K562 (cell line): ENCODE measurements around the gene KCTD6. TPM values are rescaled to one million over a fixed set of nuclear protein-coding genes. Genes with fewer than 3 reads are reported as not detected.

Experiments used
- ATAC-seq: fragments of 200-7000 bp; cut with Tn5 transposase; 3 replicates; pipeline ENCODE4 v1.9.1; 2020; ENCODE audit warnings: moderate library complexity
- BruUV-seq: library from RNA; stranded (reverse); fragments of 400-500 nt; replicated peaks from 2 replicates; lab custom pipeline; 2021; lab: Mats Ljungman, UMichigan
- CTCF ChIA-PET: fragments of 300-600 bp; formaldehyde crosslinking; extraction: SDS; loops from one replicate; lab custom pipeline; 2021; ENCODE audit warnings: low intra/inter-chr PET ratio; lab: Yijun Ruan, JAX
- POLR2A ChIA-PET: fragments of 300-600, 350-650 bp; sonication (Branson Sonifier 250); formaldehyde crosslinking; extraction: SDS; loops from one replicate; lab custom pipeline; 2021; ENCODE audit warnings: antibody characterized with exemption, inconsistent platforms; lab: Yijun Ruan, JAX
- DNase-seq, 4 experiments: peaks; one replicate each; pipeline versions ENCODE4 v3.0.0 to v3.0.0-alpha.2; 2011 to 2018; ENCODE audit warnings: low spot score in 3 of 4, mixed read lengths in 3 of 4; ENCODE audit errors: extremely low read depth in 1 of 4
- FAIRE-seq: peaks from 2 replicates; lab custom pipeline; 2011; peaks lifted over from hg19 to GRCh38; lab: Jason Lieb, UNC
- H2AFZ ChIP-seq: 2 replicates; pipeline ENCODE4 v1.6.0; 2011; ENCODE audit warnings: low read depth, low read length, control low read depth, inconsistent platforms
- H3K27ac ChIP-seq: fragments of 200-600 bp; 3 replicates; pipeline ENCODE4 v1.8.0; 2011; ENCODE audit warnings: low read depth, mild to moderate bottlenecking, control low read depth, inconsistent platforms, low read length, moderate library complexity, mixed read lengths; ENCODE audit errors: extremely low read depth
- H3K27me3 ChIP-seq, 2 experiments: fragments of 300-600 bp in 1 of 2; 2 replicates in 1 of 2; 3 replicates in 1 of 2; pipeline versions ENCODE4 v1.6.0 to v1.8.0; 2011; ENCODE audit warnings: inconsistent platforms in 2 of 2, low read length in 2 of 2, mild to moderate bottlenecking in 1 of 2, mixed read lengths in 1 of 2, moderate library complexity in 1 of 2; ENCODE audit not compliant: control insufficient read depth in 2 of 2, insufficient read depth in 2 of 2
- H3K36me3 ChIP-seq: fragments of 300-600 bp; 3 replicates; pipeline ENCODE4 v1.8.0; 2011; ENCODE audit warnings: mild to moderate bottlenecking, low read length, inconsistent platforms; ENCODE audit not compliant: control insufficient read depth, insufficient read depth
- H3K4me1 ChIP-seq, 2 experiments: fragments of 200-600 bp in 1 of 2; replicated peaks in 1 of 2; 2 replicates in 1 of 2; 3 replicates in 1 of 2; pipeline versions ENCODE4 v1.5.1 to v1.8.0; 2011; ENCODE audit warnings: inconsistent platforms in 2 of 2, low read length in 2 of 2, mild to moderate bottlenecking in 1 of 2, mixed read lengths in 1 of 2, moderate library complexity in 1 of 2; ENCODE audit not compliant: control insufficient read depth in 2 of 2, insufficient read depth in 2 of 2
- H3K4me2 ChIP-seq: 2 replicates; pipeline ENCODE4 v1.6.1; 2011; ENCODE audit warnings: low read length, control low read depth, inconsistent platforms, mixed read lengths; ENCODE audit not compliant: insufficient read depth
- H3K4me3 ChIP-seq: fragments of 200-600 bp; sonication (generic), shearing (Covaris generic); 2 replicates; pipeline ENCODE4 v1.5.1; 2016; ENCODE audit warnings: control low read depth, inconsistent platforms
- H3K79me2 ChIP-seq: fragments of 200-600 bp; 3 replicates; pipeline ENCODE4 v1.8.0; 2011; ENCODE audit warnings: low read length, inconsistent platforms; ENCODE audit not compliant: control insufficient read depth, insufficient read depth
- H3K9ac ChIP-seq, 2 experiments: 2 replicates each; pipeline versions ENCODE4 v1.6.0 to v1.6.1; 2011; ENCODE audit warnings: low read depth in 2 of 2, low read length in 2 of 2, control low read depth in 1 of 2, inconsistent platforms in 1 of 2, mild to moderate bottlenecking in 1 of 2, mixed read lengths in 1 of 2; ENCODE audit not compliant: insufficient read depth in 1 of 2
- H3K9me1 ChIP-seq: one replicate; pipeline ENCODE4 v1.6.0; 2011; ENCODE audit warnings: inconsistent platforms, mild to moderate bottlenecking, low read length, moderate library complexity; ENCODE audit not compliant: control insufficient read depth, insufficient read depth
- H3K9me3 ChIP-seq: replicated peaks from 2 replicates; pipeline ENCODE4 v1.5.1; 2011; ENCODE audit warnings: low read depth, low read length, inconsistent platforms; ENCODE audit not compliant: control insufficient read depth, insufficient read depth
- H4K20me1 ChIP-seq: replicated peaks from 2 replicates; pipeline ENCODE4 v1.6.1; 2011; ENCODE audit warnings: low read length, inconsistent platforms, mixed read lengths; ENCODE audit not compliant: control insufficient read depth, insufficient read depth
- CBFA2T2 ChIP-seq: fragments of 450-650 bp; conservative IDR thresholded peaks from 2 replicates; pipeline ENCODE4 v1.6.1; 2017; ENCODE audit warnings: mild to moderate bottlenecking
- CBFA2T3 ChIP-seq: fragments of 450-650 bp; IDR thresholded peaks from 2 replicates; pipeline ENCODE4 v1.6.1; 2017
- CEBPB ChIP-seq: fragments of 450-650 bp; IDR thresholded peaks from 2 replicates; pipeline ENCODE4 v1.6.1; 2016; ENCODE audit warnings: missing genetic modification characterization, missing compliant biosample characterization
- CTBP1 ChIP-seq: fragments of 450-650 bp; IDR thresholded peaks from 2 replicates; pipeline ENCODE4 v1.6.1; 2016; ENCODE audit warnings: borderline replicate concordance
- FOS ChIP-seq: IDR thresholded peaks from 3 replicates; pipeline ENCODE4 v1.6.1; 2011; ENCODE audit not compliant: insufficient read length; ENCODE audit errors: extremely low read depth
- KLF16 ChIP-seq: IDR thresholded peaks from 2 replicates; pipeline ENCODE4 v1.6.1; 2016; ENCODE audit warnings: antibody characterized with exemption
- NFIC ChIP-seq: fragments of 450-650 bp; IDR thresholded peaks from 2 replicates; pipeline ENCODE4 v1.6.1; 2017; ENCODE audit warnings: mild to moderate bottlenecking, inconsistent platforms
- NR2C2 ChIP-seq, 2 experiments: fragments of 200-800 bp in 1 of 2; sonication (Bioruptor generic) in 1 of 2; sonication (generic) in 1 of 2; formaldehyde crosslinking in 1 of 2; IDR thresholded peaks; 2 replicates each; pipeline versions ENCODE4 v1.6.1 to v1.8.0; 2016 to 2022; ENCODE audit warnings: mild to moderate bottlenecking in 1 of 2, missing compliant biosample characterization in 1 of 2, missing genetic modification characterization in 1 of 2, missing genetic modification reagents in 1 of 2
- RCOR1 ChIP-seq, 2 experiments: IDR thresholded peaks; 2 replicates each; pipeline ENCODE4 v1.6.1; 2012; ENCODE audit warnings: low read depth in 2 of 2, low read length in 2 of 2, borderline replicate concordance in 1 of 2, improper control_type of control experiment in 1 of 2
- SMARCE1 ChIP-seq: fragments of 450-650 bp; IDR thresholded peaks from 2 replicates; pipeline ENCODE4 v1.7.1; 2016; ENCODE audit warnings: mild to moderate bottlenecking
- SOX6 ChIP-seq: fragments of 450-650 bp; IDR thresholded peaks from 2 replicates; pipeline ENCODE4 v1.6.1; 2014; ENCODE audit warnings: mild to moderate bottlenecking
- SPI1 ChIP-seq: IDR thresholded peaks from 2 replicates; pipeline ENCODE4 v1.6.1; 2011; ENCODE audit warnings: low read depth, low read length, control low read depth, borderline replicate concordance
- TAL1 ChIP-seq: fragments of 450-650 bp; IDR thresholded peaks from 2 replicates; pipeline ENCODE4 v1.6.1; 2016; ENCODE audit warnings: mild to moderate bottlenecking
- TCF3 ChIP-seq: sonication (generic); formaldehyde crosslinking; IDR thresholded peaks from 2 replicates; pipeline ENCODE4 v1.4.0; 2020; ENCODE audit warnings: mild to moderate bottlenecking, missing genetic modification reagents
- TEAD4 ChIP-seq, 2 experiments: sonication (generic) in 1 of 2; formaldehyde crosslinking in 1 of 2; IDR thresholded peaks; 2 replicates each; pipeline versions ENCODE4 v1.6.1 to v1.8.0; 2012 to 2022; ENCODE audit warnings: borderline replicate concordance in 1 of 2, inconsistent platforms in 1 of 2, low read length in 1 of 2, mild to moderate bottlenecking in 1 of 2, missing genetic modification reagents in 1 of 2
- TRIM24 ChIP-seq, 2 experiments: fragments of 450-650 bp; IDR thresholded peaks; 2 replicates each; pipeline ENCODE4 v1.6.1; 2016
- WGBS: fragments of 100-300 bp; shearing (Covaris generic); methylation state at CpG from one replicate; pipeline ENCODE4 v1.1.6; 2016; ENCODE audit warnings: low coverage, mixed read lengths; ENCODE audit not compliant: insufficient coverage; ENCODE audit errors: missing lambda C conversion rate; 5-methylcytosine and 5-hydroxymethylcytosine counted together
- in situ Hi-C: fragments of 300-500 bp; cut with MboI; formaldehyde crosslinking; loops from 4 replicates; pipeline ENCODE4 v1.15.0; 2018; ENCODE audit warnings: inconsistent platforms, mixed read lengths
- intact Hi-C: fragments of 100-400 bp; cut with micrococcal nuclease; formaldehyde crosslinking; loops from 2 replicates; pipeline ENCODE4 v1.14.2; 2022
- polyA plus RNA-seq, 8 experiments: library from polyadenylated mRNA; depleted of rRNA in 4 of 8; stranded (reverse) in 5 of 8; unstranded in 3 of 8; fragments of >200 nt; fragmentation: Nextera tagmentation in 2 of 8; fragmentation: Illumina TruSeq in 1 of 8; extraction: Ambion mirVana in 2 of 8; extraction: Trizol in 1 of 8; gene quantifications; 2 replicates each; pipeline versions ENCODE4 v1.2.1 to v1.2.3, GENCODE V29; 2011 to 2014; ENCODE audit warnings: inconsistent platforms in 1 of 8, missing spikeins in 1 of 8
- total RNA-seq, 7 experiments: library from RNA; depleted of rRNA in 6 of 7; stranded (reverse); fragments of >200 nt in 6 of 7; fragmentation: Illumina TruSeq in 2 of 7; extraction: Trizol in 2 of 7; gene quantifications; 2 replicates each; pipeline versions ENCODE4 v1.2.1 to v1.2.3, GENCODE V29; 2011 to 2021; ENCODE audit warnings: low replicate concordance in 1 of 7
- TF ChIP-seq, protein P1 (sequence below): fragments of 250-450 bp; sonication (Bioruptor Pico); IDR thresholded peaks from 2 replicates; pipeline ENCODE4 v1.4.0; 2020
- TF ChIP-seq, protein P2 (sequence below): IDR thresholded peaks from 2 replicates; pipeline ENCODE4 v1.6.1; 2011; ENCODE audit not compliant: insufficient read length; ENCODE audit errors: extremely low read depth

Gene KCTD6
- total and polyA plus RNA-seq, 9 of the 15 experiments (the other 6 are each of a cell fraction or from before 2014, with no cell fraction given): 2.1 to 5.9 (median 4.5) TPM

DNA sequence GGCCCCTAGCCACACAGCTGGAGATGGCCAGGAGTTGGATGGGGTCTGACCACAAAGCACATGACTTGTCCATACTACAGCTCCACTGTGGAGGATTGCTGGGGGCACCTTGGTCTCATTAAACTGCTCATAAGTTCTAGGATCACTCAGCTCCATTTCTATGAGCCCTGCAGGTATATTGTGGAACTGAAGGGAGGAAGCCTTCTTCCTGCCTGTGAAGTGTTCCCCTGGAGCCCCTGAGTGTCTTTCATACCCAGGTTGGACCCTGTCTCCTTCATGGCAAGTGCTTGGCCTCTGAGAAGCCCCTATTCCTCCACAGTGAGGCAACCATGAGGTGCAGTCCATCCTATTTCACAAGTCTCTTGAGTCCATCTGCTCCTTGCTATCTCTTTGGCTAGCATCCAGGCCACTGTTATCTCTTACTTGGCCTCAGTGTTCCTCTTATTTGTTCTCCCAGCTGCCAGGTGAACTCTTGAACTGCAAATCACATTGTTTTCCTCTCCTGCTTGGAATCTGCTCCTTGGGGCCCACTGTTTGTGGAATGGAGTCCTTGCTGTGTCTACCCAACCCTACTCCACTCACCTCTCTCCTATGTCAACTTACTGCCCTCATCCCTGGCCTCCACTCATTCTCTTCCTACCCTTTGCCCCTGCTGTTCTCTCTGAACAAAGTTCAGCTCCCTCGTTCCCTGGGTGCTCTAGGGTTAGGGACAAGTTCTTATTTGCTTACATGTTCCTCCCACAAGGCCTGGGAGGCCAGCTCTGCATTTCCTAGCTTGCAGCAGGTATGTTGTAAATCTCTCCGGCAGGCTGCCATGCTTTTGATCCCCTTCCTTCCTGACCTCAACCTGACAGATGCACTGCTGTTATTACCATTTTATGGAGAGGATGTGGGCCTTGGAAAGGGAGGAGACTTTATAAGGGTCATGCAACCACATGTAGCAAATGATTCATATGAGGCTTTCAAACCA lies 43.9 kb downstream of the KCTD6 start:
- CTCF ChIA-PET: no interaction called here
- 6% methylated on average over 2 of the region's 2 CpGs for WGBS
- TF ChIP-seq NR2C2 (CRISPR knock-in tag; IDR thresholded peaks at IDR 0.05) (no peak), NR2C2 (tag; IDR thresholded peaks at IDR 0.05) (peak; percentile 31; the same call in 1 of the 2 replicates), CEBPB (tag) (peak; percentile 60), FOS (no peak), SPI1 (peak; percentile 42; the same call in 1 of the 2 replicates), TEAD4 (IDR thresholded peaks at IDR 0.05; ENCODE audit: low read length) (peak; percentile 50), TEAD4 (CRISPR knock-in tag; IDR thresholded peaks at IDR 0.05; ENCODE audit: borderline replicate concordance) (no peak), TCF3 (CRISPR knock-in tag) (peak; percentile 32; the same call in 1 of the 2 replicates), CTBP1 (0 out of 2 replicates have a peak, but pooled peaks have one; percentile 18), CBFA2T2 (peak; percentile 52), TRIM24 (IDR thresholded peaks at IDR 0.05) (0 out of 4 replicates have a peak, but pooled peaks of 1 of the 2 experiments have one; percentile 20), CBFA2T3 (peak; percentile 71), KLF16 (0 out of 2 replicates have a peak, but pooled peaks have one; percentile 20), TAL1 (0 out of 2 replicates have a peak, but pooled peaks have one; percentile 16), NFIC (peak; percentile 82), SOX6 (peak; percentile 52; the same call in 1 of the 2 replicates), RCOR1 (IDR thresholded peaks at IDR 0.05; ENCODE audit: borderline replicate concordance in 1 of 2, low read depth in 2 of 2, low read length in 2 of 2) (peak in 1 of 2 experiments; percentile 52; a peak in 1 of 4 replicates), SMARCE1 (no peak)
- TF ChIP-seq, protein P1, sequence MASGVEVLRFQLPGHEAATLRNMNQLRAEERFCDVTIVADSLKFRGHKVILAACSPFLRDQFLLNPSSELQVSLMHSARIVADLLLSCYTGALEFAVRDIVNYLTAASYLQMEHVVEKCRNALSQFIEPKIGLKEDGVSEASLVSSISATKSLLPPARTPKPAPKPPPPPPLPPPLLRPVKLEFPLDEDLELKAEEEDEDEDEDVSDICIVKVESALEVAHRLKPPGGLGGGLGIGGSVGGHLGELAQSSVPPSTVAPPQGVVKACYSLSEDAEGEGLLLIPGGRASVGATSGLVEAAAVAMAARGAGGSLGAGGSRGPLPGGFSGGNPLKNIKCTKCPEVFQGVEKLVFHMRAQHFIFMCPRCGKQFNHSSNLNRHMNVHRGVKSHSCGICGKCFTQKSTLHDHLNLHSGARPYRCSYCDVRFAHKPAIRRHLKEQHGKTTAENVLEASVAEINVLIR (CRISPR knock-in tag): no peak
- TF ChIP-seq, protein P2, sequence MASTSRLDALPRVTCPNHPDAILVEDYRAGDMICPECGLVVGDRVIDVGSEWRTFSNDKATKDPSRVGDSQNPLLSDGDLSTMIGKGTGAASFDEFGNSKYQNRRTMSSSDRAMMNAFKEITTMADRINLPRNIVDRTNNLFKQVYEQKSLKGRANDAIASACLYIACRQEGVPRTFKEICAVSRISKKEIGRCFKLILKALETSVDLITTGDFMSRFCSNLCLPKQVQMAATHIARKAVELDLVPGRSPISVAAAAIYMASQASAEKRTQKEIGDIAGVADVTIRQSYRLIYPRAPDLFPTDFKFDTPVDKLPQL: no peak
- TF ChIP-seq, all 486 proteins: peak for 14
- H3K9me1 ChIP-seq: no peaks in the 10 kb centered on the region
- intact Hi-C loops (no loop called here), in situ Hi-C loops (loop anchor here (10.0 kb wide), 1 partner anchor 351 kb away; no protein-coding TSS in a partner anchor)
- FAIRE-seq (no peak), DNase-seq (peak in 2 of 4 experiments; percentile 11 to 54), ATAC-seq (no peak)
- no peak overlapping the region for H3K27ac ChIP-seq
- no peak overlapping the region for H2AFZ ChIP-seq
- no peaks in the 10 kb centered on the region for H3K79me2 ChIP-seq
- H3K4me1 ChIP-seq: peaks cover 7% of the 10 kb centered on the region in 2 experiments; a peak in 2 of 5 replicates
- no TSS peak for BruUV-seq
- no peaks in the 10 kb centered on the region; the same call in 1 of the 2 replicates for H4K20me1 ChIP-seq
- no peak overlapping the region for H3K4me2 ChIP-seq
- no peak overlapping the region for H3K9ac ChIP-seq
- no peaks in the 10 kb centered on the region for H3K36me3 ChIP-seq
- no peak overlapping the region for H3K4me3 ChIP-seq
- H3K9me3 ChIP-seq: no peaks in the 10 kb centered on the region
- POLR2A ChIA-PET: interaction anchor here (1.3 kb wide), 2 partner anchors 64 to 229 kb away, joined by 3 read pairs; partner anchors contain the start of gene HTD2
- no peaks in the 10 kb centered on the region; a peak in 2 of 5 replicates for H3K27me3 ChIP-seq
